HepG2 (cell line): ENCODE results near the gene RCHY1. TPM values are rescaled to one million over a fixed set of nuclear protein-coding genes. Genes with fewer than 3 reads are reported as not detected.

ENCODE experiments used
- ARHGAP35 ChIP-seq: sonication (generic); formaldehyde crosslinking; IDR thresholded peaks from 2 replicates; pipeline ENCODE4 v1.9.0; 2022; ENCODE audit warnings: mild to moderate bottlenecking, inconsistent platforms, moderate library complexity, missing genetic modification reagents, borderline replicate concordance
- CCAR2 ChIP-seq: fragments of 200-400 bp; formaldehyde crosslinking; optimal IDR thresholded peaks from 2 replicates; pipeline ENCODE3; 2018; ENCODE audit warnings: low read depth, mild to moderate bottlenecking, low read length, moderate library complexity
- CEBPB ChIP-seq: IDR thresholded peaks from 2 replicates; pipeline ENCODE4 v1.6.1; 2011; ENCODE audit warnings: low read depth, low read length, improper control_type of control experiment, borderline replicate concordance
- CREB1 ChIP-seq, 2 experiments: fragments of 450-650 bp in 1 of 2; IDR thresholded peaks; 2 replicates each; pipeline ENCODE4 v1.6.1; 2016 to 2017; ENCODE audit warnings: control low read depth in 1 of 2, mild to moderate bottlenecking in 1 of 2, missing compliant biosample characterization in 1 of 2, missing genetic modification characterization in 1 of 2
- FOXA3 ChIP-seq: IDR thresholded peaks from 2 replicates; pipeline ENCODE4 v1.6.1; 2016; ENCODE audit warnings: missing genetic modification reagents, missing compliant biosample characterization
- MEIS2 ChIP-seq: sonication (generic); formaldehyde crosslinking; IDR thresholded peaks from 2 replicates; pipeline ENCODE4 v1.9.0; 2021; ENCODE audit warnings: mild to moderate bottlenecking, missing genetic modification reagents
- MYNN ChIP-seq: sonication (generic); formaldehyde crosslinking; IDR thresholded peaks from 2 replicates; pipeline ENCODE4 v1.4.0; 2020; ENCODE audit warnings: mild to moderate bottlenecking, low read depth, missing genetic modification reagents
- RERE ChIP-seq: IDR thresholded peaks from 2 replicates; pipeline ENCODE4 v1.6.1; 2016; ENCODE audit warnings: low read depth, missing genetic modification reagents, missing compliant biosample characterization
- STAT5B ChIP-seq: sonication (generic); formaldehyde crosslinking; IDR thresholded peaks from 2 replicates; pipeline ENCODE4 v1.4.0; 2020; ENCODE audit warnings: missing genetic modification reagents
- THAP11 ChIP-seq: IDR thresholded peaks from 2 replicates; pipeline ENCODE4 v1.6.1; 2016; ENCODE audit warnings: missing biosample characterization, missing genetic modification reagents
- THRA ChIP-seq: sonication (generic); formaldehyde crosslinking; IDR thresholded peaks from 2 replicates; pipeline ENCODE4 v1.4.0; 2020; ENCODE audit warnings: missing genetic modification reagents, borderline replicate concordance
- ZNF121 ChIP-seq: sonication (generic); formaldehyde crosslinking; IDR thresholded peaks from 2 replicates; pipeline ENCODE4 v1.5.0; 2020; ENCODE audit warnings: mild to moderate bottlenecking, missing genetic modification reagents
- ZNF598 ChIP-seq: sonication (generic); formaldehyde crosslinking; IDR thresholded peaks from 2 replicates; pipeline ENCODE4 v1.5.1; 2020; ENCODE audit warnings: mild to moderate bottlenecking, missing genetic modification reagents, borderline replicate concordance
- ZNF616 ChIP-seq: sonication (generic); formaldehyde crosslinking; IDR thresholded peaks from 2 replicates; pipeline ENCODE4 v1.5.0; 2020; ENCODE audit warnings: low read depth, mild to moderate bottlenecking, missing genetic modification reagents
- ZNF740 ChIP-seq: sonication (generic); formaldehyde crosslinking; IDR thresholded peaks from 2 replicates; pipeline ENCODE4 v1.4.0; 2020; ENCODE audit warnings: missing genetic modification reagents
- polyA plus RNA-seq, 8 experiments: library from polyadenylated mRNA; depleted of rRNA in 3 of 8; stranded (reverse) in 7 of 8; unstranded in 1 of 8; fragments of >200 nt; fragmentation: Illumina TruSeq in 4 of 8; extraction: Trizol in 4 of 8; gene quantifications; 2 replicates each; pipeline versions ENCODE4 v1.2.1 to v1.2.3, GENCODE V29; 2011 to 2016; ENCODE audit warnings: low read depth in 4 of 8, missing spikeins in 1 of 8, mixed read lengths in 1 of 8; ENCODE audit not compliant: insufficient read depth in 1 of 8
- total RNA-seq, 5 experiments: library from RNA; depleted of rRNA; stranded (reverse); fragments of >200 nt; fragmentation: Illumina TruSeq; extraction: Trizol; gene quantifications; 2 replicates each; pipeline ENCODE4 v1.2.3, GENCODE V29; 2016; ENCODE audit warnings: low read depth in 1 of 5
- TF ChIP-seq, protein P1 (sequence below): IDR thresholded peaks from 2 replicates; pipeline ENCODE4 v1.6.1; 2016
- TF ChIP-seq, protein P2 (sequence below): sonication (generic); formaldehyde crosslinking; IDR thresholded peaks from 2 replicates; pipeline ENCODE4 v1.4.0; 2020; ENCODE audit warnings: missing genetic modification reagents

RCHY1 gene
- total and polyA plus RNA-seq, 2 of the 13 experiments (the other 11 are each of a cell fraction or from before 2014, with no cell fraction given) = 19.9 to 30.5 TPM

DNA sequence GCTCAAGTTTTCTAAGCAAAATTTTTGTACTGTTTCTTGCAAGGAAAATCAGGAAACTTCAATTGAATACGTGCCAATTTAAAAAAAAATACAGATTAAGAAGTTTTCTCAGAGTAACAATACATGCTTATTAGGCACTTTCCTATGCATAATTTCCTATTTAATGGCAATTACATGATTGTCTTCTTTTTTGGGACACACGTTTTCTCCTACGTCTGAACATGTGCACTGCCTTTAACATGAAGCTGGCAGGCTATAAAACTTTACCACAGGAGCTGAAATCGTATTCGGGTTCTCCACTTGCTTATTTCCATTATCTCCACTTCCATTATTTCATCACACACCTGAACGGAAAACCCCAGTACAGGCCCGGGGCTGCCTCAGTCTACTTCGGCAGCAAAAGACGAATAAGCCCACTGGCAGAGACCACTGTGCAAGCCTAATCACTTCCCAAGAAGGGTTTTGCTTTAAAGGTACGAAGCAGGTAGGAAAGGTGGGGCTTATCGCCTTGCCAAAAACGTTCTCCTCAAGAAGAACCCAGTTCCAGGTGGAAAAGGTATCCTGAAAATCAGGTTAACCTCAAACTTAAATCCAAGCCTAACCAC lies 575 bp downstream of the RCHY1 start (continued):
- TF ChIP-seq ZNF598 = no peak
- TF ChIP-seq, protein P1, sequence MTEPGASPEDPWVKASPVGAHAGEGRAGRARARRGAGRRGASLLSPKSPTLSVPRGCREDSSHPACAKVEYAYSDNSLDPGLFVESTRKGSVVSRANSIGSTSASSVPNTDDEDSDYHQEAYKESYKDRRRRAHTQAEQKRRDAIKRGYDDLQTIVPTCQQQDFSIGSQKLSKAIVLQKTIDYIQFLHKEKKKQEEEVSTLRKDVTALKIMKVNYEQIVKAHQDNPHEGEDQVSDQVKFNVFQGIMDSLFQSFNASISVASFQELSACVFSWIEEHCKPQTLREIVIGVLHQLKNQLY (CRISPR knock-in tag) = no peak
- no peak for TF ChIP-seq FOXA3 (CRISPR knock-in tag)
- TF ChIP-seq MYNN (CRISPR knock-in tag) = no peak
- TF ChIP-seq MEIS2 (CRISPR knock-in tag) = 0 out of 2 replicates have a peak, but pooled peaks have one; percentile 9
- TF ChIP-seq CREB1 (IDR thresholded peaks at IDR 0.05) = no peak
- TF ChIP-seq CREB1 (CRISPR knock-in tag; IDR thresholded peaks at IDR 0.05) = no peak
- TF ChIP-seq ZNF121 (CRISPR knock-in tag) = no peak; the same call in 1 of the 2 replicates
- TF ChIP-seq RERE (CRISPR knock-in tag) = no peak
- TF ChIP-seq, protein P2, sequence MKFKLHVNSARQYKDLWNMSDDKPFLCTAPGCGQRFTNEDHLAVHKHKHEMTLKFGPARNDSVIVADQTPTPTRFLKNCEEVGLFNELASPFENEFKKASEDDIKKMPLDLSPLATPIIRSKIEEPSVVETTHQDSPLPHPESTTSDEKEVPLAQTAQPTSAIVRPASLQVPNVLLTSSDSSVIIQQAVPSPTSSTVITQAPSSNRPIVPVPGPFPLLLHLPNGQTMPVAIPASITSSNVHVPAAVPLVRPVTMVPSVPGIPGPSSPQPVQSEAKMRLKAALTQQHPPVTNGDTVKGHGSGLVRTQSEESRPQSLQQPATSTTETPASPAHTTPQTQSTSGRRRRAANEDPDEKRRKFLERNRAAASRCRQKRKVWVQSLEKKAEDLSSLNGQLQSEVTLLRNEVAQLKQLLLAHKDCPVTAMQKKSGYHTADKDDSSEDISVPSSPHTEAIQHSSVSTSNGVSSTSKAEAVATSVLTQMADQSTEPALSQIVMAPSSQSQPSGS (CRISPR knock-in tag) = no peak
- no peak for TF ChIP-seq STAT5B (CRISPR knock-in tag)
- no peak for TF ChIP-seq THAP11
- no peak for TF ChIP-seq ZNF740
- no peak for TF ChIP-seq ARHGAP35 (CRISPR knock-in tag)
- peak; percentile 56 for TF ChIP-seq CCAR2
- TF ChIP-seq ZNF616 (CRISPR knock-in tag) = no peak
- TF ChIP-seq THRA (CRISPR knock-in tag) = no peak
- TF ChIP-seq CEBPB = no peak
